HepG2 (cell line): Measurements from ENCODE around the gene TAF12. TPM values are rescaled to one million over a fixed set of nuclear protein-coding genes. Genes with fewer than 3 reads are reported as not detected.
A peak's percentile ranks its signal among the peaks of the same experiment; 100 is the strongest.

Source experiments
- ATF1 ChIP-seq: IDR thresholded peaks from 2 replicates; pipeline ENCODE4 v1.6.1; 2016; ENCODE audit warnings: mild to moderate bottlenecking, control low read depth
- DNMT3B ChIP-seq: conservative IDR thresholded peaks from 2 replicates; pipeline ENCODE4 v1.6.1; 2016; ENCODE audit warnings: missing biosample characterization, control low read depth
- HMGXB4 ChIP-seq, 2 experiments: sonication (generic) in 1 of 2; formaldehyde crosslinking in 1 of 2; IDR thresholded peaks; 2 replicates each; pipeline versions ENCODE4 v1.4.0 to v1.6.1; 2018 to 2020; ENCODE audit warnings: missing genetic modification reagents in 2 of 2, borderline replicate concordance in 1 of 2, low read depth in 1 of 2, mild to moderate bottlenecking in 1 of 2, missing biosample characterization in 1 of 2
- HNRNPLL ChIP-seq: fragments of 200-400 bp; formaldehyde crosslinking; IDR thresholded peaks from 2 replicates; pipeline ENCODE4 v1.6.1; 2017; ENCODE audit warnings: mild to moderate bottlenecking, low read depth, low read length; ENCODE audit not compliant: poor library complexity, severe bottlenecking
- MYPOP ChIP-seq: sonication (generic); formaldehyde crosslinking; IDR thresholded peaks from 2 replicates; pipeline ENCODE4 v1.8.1; 2023; ENCODE audit warnings: mild to moderate bottlenecking, moderate library complexity, missing genetic modification reagents
- NAIF1 ChIP-seq: sonication (generic); formaldehyde crosslinking; IDR thresholded peaks from 2 replicates; pipeline ENCODE4 v1.5.0; 2020; ENCODE audit warnings: mild to moderate bottlenecking, missing genetic modification reagents, borderline replicate concordance
- NFE2 ChIP-seq: sonication (generic); formaldehyde crosslinking; IDR thresholded peaks from 2 replicates; pipeline ENCODE4 v1.4.0; 2020; ENCODE audit warnings: missing genetic modification reagents
- NPAS2 ChIP-seq: sonication (generic); formaldehyde crosslinking; IDR thresholded peaks from 2 replicates; pipeline ENCODE4 v1.8.0; 2022; ENCODE audit warnings: mild to moderate bottlenecking, missing genetic modification reagents, borderline replicate concordance
- NR1H2 ChIP-seq: sonication (generic); formaldehyde crosslinking; IDR thresholded peaks from 2 replicates; pipeline ENCODE4 v1.8.1; 2022; ENCODE audit warnings: low read depth, missing genetic modification reagents, borderline replicate concordance
- ONECUT2 ChIP-seq: sonication (generic); formaldehyde crosslinking; IDR thresholded peaks from 2 replicates; pipeline ENCODE4 v1.4.0; 2020; ENCODE audit warnings: missing genetic modification reagents
- RELA ChIP-seq: sonication (generic); formaldehyde crosslinking; IDR thresholded peaks from 2 replicates; pipeline ENCODE4 v1.4.0; 2020; ENCODE audit warnings: missing genetic modification reagents
- RFX1 ChIP-seq: fragments of 450-650 bp; IDR thresholded peaks from 2 replicates; pipeline ENCODE4 v1.6.1; 2017
- SNAPC5 ChIP-seq: sonication (generic); formaldehyde crosslinking; IDR thresholded peaks from 2 replicates; pipeline ENCODE4 v1.8.1; 2023; ENCODE audit warnings: mild to moderate bottlenecking, missing genetic modification reagents, borderline replicate concordance
- ZBTB1 ChIP-seq: sonication (generic); formaldehyde crosslinking; IDR thresholded peaks from 2 replicates; pipeline ENCODE4 v1.4.0; 2020; ENCODE audit warnings: missing genetic modification reagents, borderline replicate concordance
- ZNF276 ChIP-seq: sonication (generic); formaldehyde crosslinking; IDR thresholded peaks from 2 replicates; pipeline ENCODE4 v1.4.0; 2020; ENCODE audit warnings: mild to moderate bottlenecking, low read depth, missing genetic modification reagents
- ZNF468 ChIP-seq: sonication (generic); formaldehyde crosslinking; IDR thresholded peaks from 2 replicates; pipeline ENCODE4 v1.8.0; 2022; ENCODE audit warnings: mild to moderate bottlenecking, moderate library complexity, missing genetic modification reagents
- ZNF513 ChIP-seq: sonication (generic); formaldehyde crosslinking; conservative IDR thresholded peaks from 2 replicates; pipeline ENCODE4 v1.5.0; 2020; ENCODE audit warnings: missing genetic modification reagents
- ZNF687 ChIP-seq: sonication (generic); formaldehyde crosslinking; IDR thresholded peaks from 2 replicates; pipeline ENCODE4 v1.5.1; 2020; ENCODE audit warnings: mild to moderate bottlenecking, missing genetic modification reagents, moderate library complexity
- polyA plus RNA-seq, 8 experiments: library from polyadenylated mRNA; depleted of rRNA in 3 of 8; stranded (reverse) in 7 of 8; unstranded in 1 of 8; fragments of >200 nt; fragmentation: Illumina TruSeq in 4 of 8; extraction: Trizol in 4 of 8; gene quantifications; 2 replicates each; pipeline versions ENCODE4 v1.2.1 to v1.2.3, GENCODE V29; 2011 to 2016; ENCODE audit warnings: low read depth in 4 of 8, missing spikeins in 1 of 8, mixed read lengths in 1 of 8; ENCODE audit not compliant: insufficient read depth in 1 of 8
- total RNA-seq, 5 experiments: library from RNA; depleted of rRNA; stranded (reverse); fragments of >200 nt; fragmentation: Illumina TruSeq; extraction: Trizol; gene quantifications; 2 replicates each; pipeline ENCODE4 v1.2.3, GENCODE V29; 2016; ENCODE audit warnings: low read depth in 1 of 5

The TAF12 gene
- total and polyA plus RNA-seq, 2 of the 13 experiments (the other 11 are each of a cell fraction or from before 2014, with no cell fraction given): 16.3 to 17.1 TPM

GRCh38 chr1:28581531-28582247 lies 61.2 kb downstream of the TAF12 start (continued):
- TF ChIP-seq MYPOP (peak; percentile 97), HNRNPLL (peak; percentile 75), ZNF687 (CRISPR knock-in tag) (peak; percentile 96), ONECUT2 (CRISPR knock-in tag) (no peak), ZNF276 (peak; percentile 51; the same call in 1 of the 2 replicates), NR1H2 (CRISPR knock-in tag) (peak; percentile 79; the same call in 1 of the 2 replicates), SNAPC5 (peak; percentile 67; the same call in 1 of the 2 replicates), NPAS2 (no peak), RELA (peak; percentile 71; the same call in 1 of the 2 replicates), HMGXB4 (CRISPR knock-in tag; IDR thresholded peaks at IDR 0.05; ENCODE audit: borderline replicate concordance in 1 of 2, low read depth in 1 of 2) (peak; percentile 53 to 70; a peak in 3 of 4 replicates), ZNF468 (CRISPR knock-in tag) (no peak), RFX1 (no peak), ZBTB1 (CRISPR knock-in tag) (no peak), ATF1 (CRISPR knock-in tag) (peak; percentile 66), NFE2 (CRISPR knock-in tag) (0 out of 2 replicates have a peak, but pooled peaks have one; percentile 10), DNMT3B (peak; percentile 97), ZNF513 (CRISPR knock-in tag) (no peak), NAIF1 (CRISPR knock-in tag) (peak; percentile 89; the same call in 1 of the 2 replicates)
